VCaP (cell line): ENCODE data around the gene GPR153.

Source experiments
- H3K27ac ChIP-seq: fragments of 450-650 bp; 2 replicates; pipeline ENCODE4 v1.5.1; 2017
- CTCF ChIP-seq: fragments of 450-650 bp; conservative IDR thresholded peaks from 2 replicates; pipeline ENCODE4 v1.5.1; 2017; ENCODE audit warnings: mild to moderate bottlenecking, moderate library complexity

Gene GPR153

GRCh38 chr1:6302568-6302967 is 41.7 kb upstream of the GPR153 start:
- no peak; the same call in 1 of the 2 replicates for TF ChIP-seq CTCF
- peak overlapping the region; percentile 83 for H3K27ac ChIP-seq

GRCh38 chr1:6301526-6301925 is 40.6 kb upstream of the GPR153 start:
- peak overlapping the region; percentile 83 for H3K27ac ChIP-seq
- no peak for TF ChIP-seq CTCF

- no peak overlapping the region; the same call in 1 of the 2 replicates for H3K27ac ChIP-seq
- no peak for TF ChIP-seq CTCF
Measured at GRCh38 chr1:6300342-6301048, 39.6 kb upstream of the GPR153 start.

- no peak overlapping the region for H3K27ac ChIP-seq
- no peak for TF ChIP-seq CTCF
Measured at GRCh38 chr1:6299557-6300165, 38.8 kb upstream of the GPR153 start.

GRCh38 chr1:6298940-6299465 is 38.1 kb upstream of the GPR153 start:
- H3K27ac ChIP-seq, result no peak overlapping the region
- no peak for TF ChIP-seq CTCF

- H3K27ac ChIP-seq, result no peak overlapping the region
- TF ChIP-seq CTCF, result no peak
Measured at GRCh38 chr1:6298530-6298929, 37.6 kb upstream of the GPR153 start.

- TF ChIP-seq CTCF, result no peak
- no peak overlapping the region for H3K27ac ChIP-seq
Measured at GRCh38 chr1:6295910-6296309, 35.0 kb upstream of the GPR153 start.
